Nephron progenitor cell (in vitro differentiated cells): ENCODE data around the gene PSMB11.

ENCODE experiments used
- DNase-seq: peaks from one replicate; pipeline ENCODE4 v3.0.0; 2021
- H3K27ac Mint-ChIP-seq: 2 replicates; pipeline ENCODE4 v1.8.0; 2021; ENCODE audit warnings: mild to moderate bottlenecking, moderate library complexity, mixed read lengths
- H3K27me3 Mint-ChIP-seq: 2 replicates; pipeline ENCODE4 v1.8.0; 2021; ENCODE audit warnings: mild to moderate bottlenecking, low read depth, mixed read lengths; ENCODE audit not compliant: poor library complexity
- H3K36me3 Mint-ChIP-seq: 2 replicates; pipeline ENCODE4 v1.8.0; 2021; ENCODE audit warnings: low read depth, mixed read lengths
- H3K4me1 Mint-ChIP-seq: 2 replicates; pipeline ENCODE4 v1.8.0; 2021; ENCODE audit warnings: mixed read lengths
- H3K4me3 Mint-ChIP-seq: 2 replicates; pipeline ENCODE4 v1.8.0; 2021; ENCODE audit warnings: mild to moderate bottlenecking, moderate library complexity, mixed read lengths
- H3K9me3 Mint-ChIP-seq: 2 replicates; pipeline ENCODE4 v1.8.0; 2021; ENCODE audit warnings: mild to moderate bottlenecking, moderate library complexity, mixed read lengths
- CTCF ChIP-seq: fragments of 200-600 bp; sonication (generic); IDR thresholded peaks from 2 replicates; pipeline ENCODE4 v1.5.0; 2021; ENCODE audit warnings: antibody characterized with exemption

PSMB11 gene

GRCh38 chr14:23043754-23044153, 1.7 kb downstream of the PSMB11 start:
- peak overlapping the region; percentile 81 for H3K27ac Mint-ChIP-seq
- peaks cover 13% of the 10 kb centered on the region for H3K27me3 Mint-ChIP-seq
- no peak for TF ChIP-seq CTCF

GRCh38 chr14:23044840-23045239, 2.8 kb downstream of the PSMB11 start:
- Mint-ChIP-seq H3K36me3 (peaks cover 23% of the 10 kb centered on the region), H3K9me3 (peaks cover 3% of the 10 kb centered on the region), H3K4me1 (peaks cover 51% of the 10 kb centered on the region), H3K4me3 (no peak overlapping the region), H3K27me3 (peaks cover 6% of the 10 kb centered on the region), H3K27ac (peak overlapping the region; percentile 81)
- TF ChIP-seq CTCF = no peak
- DNase-seq = no peak

More at GRCh38 chr14:23043754-23044153, 1.7 kb downstream of the PSMB11 start:
- no peak overlapping the region for H3K4me3 Mint-ChIP-seq
- peaks cover 53% of the 10 kb centered on the region for H3K4me1 Mint-ChIP-seq
- no peak for DNase-seq
- H3K36me3 Mint-ChIP-seq = peaks cover 15% of the 10 kb centered on the region
- H3K9me3 Mint-ChIP-seq = peaks cover 3% of the 10 kb centered on the region

GRCh38 chr14:23045419-23046357, 3.7 kb downstream of the PSMB11 start:
- Mint-ChIP-seq H3K36me3 (peaks cover 30% of the 10 kb centered on the region), H3K27me3 (peaks cover 3% of the 10 kb centered on the region), H3K4me3 (no peak overlapping the region), H3K4me1 (peaks cover 51% of the 10 kb centered on the region), H3K27ac (peak overlapping the region; percentile 82), H3K9me3 (peaks cover 3% of the 10 kb centered on the region)
- DNase-seq = no peak
- TF ChIP-seq CTCF = no peak

- TF ChIP-seq CTCF = no peak
- peaks cover 3% of the 10 kb centered on the region for H3K9me3 Mint-ChIP-seq
- peak overlapping the region; percentile 85 for H3K27ac Mint-ChIP-seq
- H3K4me1 Mint-ChIP-seq = peaks cover 58% of the 10 kb centered on the region
- DNase-seq = no peak
- peaks cover 31% of the 10 kb centered on the region for H3K36me3 Mint-ChIP-seq
- no peak overlapping the region for H3K4me3 Mint-ChIP-seq
- peaks cover 3% of the 10 kb centered on the region for H3K27me3 Mint-ChIP-seq
These were observed 5.1 kb downstream of the PSMB11 start for GRCh38 chr14:23047034-23047634.

GRCh38 chr14:23047751-23048693, 6.0 kb downstream of the PSMB11 start:
- H3K9me3 Mint-ChIP-seq = peaks cover 3% of the 10 kb centered on the region

More at GRCh38 chr14:23047751-23048693, 6.0 kb downstream of the PSMB11 start:
- no peak for TF ChIP-seq CTCF
- peak overlapping the region; percentile 85 for H3K27ac Mint-ChIP-seq
- no peak overlapping the region for H3K4me3 Mint-ChIP-seq
- H3K27me3 Mint-ChIP-seq = peaks cover 3% of the 10 kb centered on the region
- H3K4me1 Mint-ChIP-seq = peaks cover 61% of the 10 kb centered on the region
- H3K36me3 Mint-ChIP-seq = peaks cover 39% of the 10 kb centered on the region
- DNase-seq = no peak
